Tibial nerve (tissue), 4 donors: Measurements from ENCODE around the gene SETD3. TPM values are rescaled to one million over a fixed set of nuclear protein-coding genes. Genes with fewer than 3 reads are reported as not detected.

Experiments
- DNase-seq, 2 donors: peaks; one replicate each; pipeline ENCODE4 v3.0.0-alpha.2; 2019; ENCODE audit warnings: low spot score in 2 of 2
- H3K27ac ChIP-seq, 4 donors: fragments of 200-600 bp; sonication (generic) in 3 of 4; one replicate each; pipeline ENCODE4 v1.5.1; 2017 to 2019; ENCODE audit warnings: mild to moderate bottlenecking in 1 of 4
- H3K27me3 ChIP-seq, 2 donors: fragments of 200-600 bp; sonication (generic) in 1 of 2; one replicate each; pipeline versions ENCODE4 v1.5.1 to v1.6.0; 2017 to 2019
- H3K36me3 ChIP-seq, 3 donors: fragments of 200-600 bp; sonication (generic); one replicate each; pipeline ENCODE4 v1.5.1; 2018 to 2019
- H3K4me1 ChIP-seq, 4 donors: fragments of 200-600 bp; sonication (generic) in 3 of 4; one replicate each; pipeline ENCODE4 v1.5.1; 2017 to 2019
- H3K4me3 ChIP-seq, 4 donors: fragments of 200-600 bp; sonication (generic) in 3 of 4; one replicate each; pipeline ENCODE4 v1.5.1; 2017 to 2019; ENCODE audit warnings: mild to moderate bottlenecking in 1 of 4, moderate library complexity in 1 of 4
- H3K9me3 ChIP-seq, 4 donors: fragments of 200-600 bp; sonication (generic) in 3 of 4; one replicate each; pipeline ENCODE4 v1.5.1; 2017 to 2019
- CTCF ChIP-seq, 5 experiments: fragments of 200-600 bp in 3 of 5; fragments of 450-650 bp in 2 of 5; sonication (generic) in 3 of 5; IDR thresholded peaks; one replicate each; pipeline ENCODE4 v1.5.1; 2016 to 2019; ENCODE audit warnings: antibody characterized with exemption in 5 of 5, mild to moderate bottlenecking in 3 of 5, moderate library complexity in 2 of 5
- EP300 ChIP-seq, 2 donors: sonication (generic); formaldehyde crosslinking; IDR thresholded peaks; one replicate each; pipeline ENCODE4 v1.6.1; 2017; ENCODE audit warnings: antibody characterized with exemption in 2 of 2, mild to moderate bottlenecking in 1 of 2
- POLR2A ChIP-seq, 2 donors: fragments of 450-650 bp; IDR thresholded peaks; one replicate each; pipeline ENCODE4 v1.6.1; 2017; ENCODE audit warnings: antibody characterized with exemption in 2 of 2, mild to moderate bottlenecking in 2 of 2, moderate library complexity in 2 of 2
- WGBS, 2 donors: methylation state at CpG; one replicate each; pipeline ENCODE4 v1.1.5; 2018; 5-methylcytosine and 5-hydroxymethylcytosine counted together
- total RNA-seq, 4 donors: library from RNA; depleted of rRNA; stranded (reverse); fragments of >200 nt; gene quantifications; one replicate each; pipeline ENCODE4 v1.1.0, GENCODE V29; 2016

The SETD3 gene
- total RNA-seq, 4 donors from 2014 or later = 63.3 to 118 (median 80.6) TPM

GRCh38 chr14:99363616-99364290 is 116.9 kb downstream of the SETD3 start:
- no peak for DNase-seq
- WGBS, 2 donors = 67 to 74% methylated on average over 12 to 13 of the region's 16 CpGs
- no peaks in the 10 kb centered on the region for H3K27me3 ChIP-seq
- H3K27ac ChIP-seq = no peak overlapping the region
- H3K9me3 ChIP-seq = no peaks in the 10 kb centered on the region
- no peak overlapping the region for H3K4me3 ChIP-seq
- no peak for TF ChIP-seq CTCF (IDR thresholded peaks at IDR 0.05)
- no peak for TF ChIP-seq EP300 (IDR thresholded peaks at IDR 0.05)
- no peak for TF ChIP-seq POLR2A (IDR thresholded peaks at IDR 0.05)
- no peaks in the 10 kb centered on the region for H3K4me1 ChIP-seq
- no peaks in the 10 kb centered on the region for H3K36me3 ChIP-seq

GRCh38 chr14:99363051-99363450 is 117.6 kb downstream of the SETD3 start:
- 85 to 96% methylated on average over 7 to 12 of the region's 12 CpGs for WGBS, 2 donors
- no peak for DNase-seq

GRCh38 chr14:99361596-99362215 is 119.0 kb downstream of the SETD3 start:
- no peaks in the 10 kb centered on the region for H3K36me3 ChIP-seq
- no peak overlapping the region for H3K27ac ChIP-seq
- 87% methylated on average over 17 to 21 of the region's 21 CpGs for WGBS, 2 donors
- DNase-seq = no peak
- no peak overlapping the region for H3K4me3 ChIP-seq
- TF ChIP-seq POLR2A (IDR thresholded peaks at IDR 0.05) (no peak), EP300 (IDR thresholded peaks at IDR 0.05) (no peak), CTCF (IDR thresholded peaks at IDR 0.05) (no peak)
- H3K27me3 ChIP-seq = no peaks in the 10 kb centered on the region
- H3K4me1 ChIP-seq = no peaks in the 10 kb centered on the region
- no peaks in the 10 kb centered on the region for H3K9me3 ChIP-seq

More at GRCh38 chr14:99363051-99363450, 117.6 kb downstream of the SETD3 start:
- H3K4me1 ChIP-seq = no peaks in the 10 kb centered on the region
- H3K9me3 ChIP-seq = no peaks in the 10 kb centered on the region
- TF ChIP-seq EP300 (IDR thresholded peaks at IDR 0.05) (no peak), CTCF (IDR thresholded peaks at IDR 0.05) (no peak), POLR2A (IDR thresholded peaks at IDR 0.05) (no peak)
- no peaks in the 10 kb centered on the region for H3K27me3 ChIP-seq
- no peak overlapping the region for H3K27ac ChIP-seq
- no peak overlapping the region for H3K4me3 ChIP-seq
- H3K36me3 ChIP-seq = no peaks in the 10 kb centered on the region

- no peak for DNase-seq
- 89 to 90% methylated on average over 17 to 22 of the region's 24 CpGs for WGBS, 2 donors
Observed at GRCh38 chr14:99360774-99361595, 119.7 kb downstream of the SETD3 start.

More at GRCh38 chr14:99360774-99361595, 119.7 kb downstream of the SETD3 start:
- H3K36me3 ChIP-seq = no peaks in the 10 kb centered on the region
- no peaks in the 10 kb centered on the region for H3K9me3 ChIP-seq
- H3K4me3 ChIP-seq = no peak overlapping the region
- TF ChIP-seq POLR2A (IDR thresholded peaks at IDR 0.05) = no peak
- no peak for TF ChIP-seq CTCF (IDR thresholded peaks at IDR 0.05)
- no peak for TF ChIP-seq EP300 (IDR thresholded peaks at IDR 0.05)
- H3K27me3 ChIP-seq = no peaks in the 10 kb centered on the region
- H3K4me1 ChIP-seq = no peaks in the 10 kb centered on the region
- H3K27ac ChIP-seq = no peak overlapping the region
